BLaER1 treated with 17β-estradiol and CSF1 and Interleukin-3, amounts not matched to agents 10 nM and 100 nM (cell line): ENCODE data around the gene TNS1.
A peak's percentile ranks its signal among the peaks of the same experiment; 100 is the strongest.

Experiments used
- H3K27ac ChIP-seq, 11 experiments: shearing (Covaris generic); formaldehyde crosslinking; 2 replicates each; pipeline ENCODE4 v1.8.1; 2022
- H3K27me3 ChIP-seq, 11 experiments: shearing (Covaris generic); formaldehyde crosslinking; 2 replicates each; pipeline ENCODE4 v1.8.1; 2022
- H3K36me3 ChIP-seq, 11 experiments: shearing (Covaris generic); formaldehyde crosslinking; 2 replicates each; pipeline ENCODE4 v1.8.1; 2022
- H3K4me1 ChIP-seq, 10 experiments: shearing (Covaris generic); formaldehyde crosslinking; 2 replicates each; pipeline ENCODE4 v1.8.1; 2022
- H3K4me2 ChIP-seq, 11 experiments: shearing (Covaris generic); formaldehyde crosslinking; 2 replicates each; pipeline ENCODE4 v1.8.1; 2022
- H3K4me3 ChIP-seq, 10 experiments: shearing (Covaris generic); formaldehyde crosslinking; 2 replicates each; pipeline ENCODE4 v1.8.1; 2022
- H3K9ac ChIP-seq, 11 experiments: shearing (Covaris generic); formaldehyde crosslinking; 2 replicates each; pipeline ENCODE4 v1.8.1; 2022
- H3K9me3 ChIP-seq, 11 experiments: shearing (Covaris generic); formaldehyde crosslinking; replicated peaks in 1 of 11; 2 replicates each; pipeline ENCODE4 v1.8.1; 2022
- H4K20me1 ChIP-seq, 11 experiments: shearing (Covaris generic); formaldehyde crosslinking; 2 replicates each; pipeline ENCODE4 v1.8.1; 2022
- Cebpa-rat ChIP-seq, 11 experiments: shearing (Covaris generic); IDR thresholded peaks; 2 replicates each; pipeline ENCODE4 v1.8.1; 2022

The TNS1 gene

GRCh38 chr2:217826991-217827390 is 175.8 kb downstream of the TNS1 start:
- peak overlapping the region in 3 of 11 experiments; percentile 47 to 59 (median 54); a peak in 6 of 22 replicates for H3K4me2 ChIP-seq

GRCh38 chr2:217826520-217826919 is 176.3 kb downstream of the TNS1 start:
- no peaks in the 10 kb centered on the region for H3K27me3 ChIP-seq
- H3K36me3 ChIP-seq = peaks cover 0 to 33% (median 23%) of the 10 kb centered on the region in 11 experiments; a peak in 15 of 22 replicates
- no peaks in the 10 kb centered on the region for H3K9me3 ChIP-seq
- peak overlapping the region in 1 of 11 experiments; percentile 59; a peak in 1 of 22 replicates for H3K4me2 ChIP-seq
- peaks cover 0 to 21% (median 0%) of the 10 kb centered on the region in 10 experiments; a peak in 6 of 20 replicates for H3K4me1 ChIP-seq
- no peak overlapping the region for H3K9ac ChIP-seq
- no peak overlapping the region for H3K4me3 ChIP-seq
- H4K20me1 ChIP-seq = peaks cover 0 to 58% (median 0%) of the 10 kb centered on the region in 11 experiments; a peak in 5 of 22 replicates
- no peak overlapping the region for H3K27ac ChIP-seq
- TF ChIP-seq Cebpa-rat (IDR thresholded peaks at IDR 0.05) = no peak

More at GRCh38 chr2:217826991-217827390, 175.8 kb downstream of the TNS1 start:
- Histone ChIP-seq H3K9ac (0 out of 22 replicates have a peak overlapping the region, but pooled peaks of 1 of the 11 experiments have one; percentile 4), H3K9me3 (no peaks in the 10 kb centered on the region), H4K20me1 (peaks cover 0 to 58% (median 0%) of the 10 kb centered on the region in 11 experiments; a peak in 5 of 22 replicates), H3K27me3 (no peaks in the 10 kb centered on the region), H3K4me3 (no peak overlapping the region), H3K4me1 (peaks cover 0 to 21% (median 0%) of the 10 kb centered on the region in 10 experiments; a peak in 6 of 20 replicates), H3K36me3 (peaks cover 0 to 38% (median 25%) of the 10 kb centered on the region in 11 experiments; a peak in 15 of 22 replicates), H3K27ac (no peak overlapping the region)
- TF ChIP-seq Cebpa-rat (IDR thresholded peaks at IDR 0.05) = no peak

GRCh38 chr2:217825469-217826235 is 177.1 kb downstream of the TNS1 start:
- H3K36me3 ChIP-seq = peaks cover 0 to 29% (median 18%) of the 10 kb centered on the region in 11 experiments; a peak in 15 of 22 replicates
- H3K4me3 ChIP-seq = no peak overlapping the region

GRCh38 chr2:217824223-217824622 is 178.6 kb downstream of the TNS1 start:
- H3K9ac ChIP-seq = no peak overlapping the region
- H3K4me1 ChIP-seq = peaks cover 0 to 37% (median 4%) of the 10 kb centered on the region in 10 experiments; a peak in 10 of 20 replicates
- no peak for TF ChIP-seq Cebpa-rat (IDR thresholded peaks at IDR 0.05)
- no peak overlapping the region for H3K27ac ChIP-seq
- peaks cover 0 to 21% (median 4%) of the 10 kb centered on the region in 11 experiments; a peak in 12 of 22 replicates for H3K36me3 ChIP-seq
- peaks cover 0 to 61% (median 0%) of the 10 kb centered on the region in 11 experiments; a peak in 4 of 22 replicates for H4K20me1 ChIP-seq
- H3K4me2 ChIP-seq = no peak overlapping the region
- no peak overlapping the region for H3K4me3 ChIP-seq
- no peaks in the 10 kb centered on the region for H3K27me3 ChIP-seq
- H3K9me3 ChIP-seq = no peaks in the 10 kb centered on the region

More at GRCh38 chr2:217825469-217826235, 177.1 kb downstream of the TNS1 start:
- no peak overlapping the region for H3K4me2 ChIP-seq
- H4K20me1 ChIP-seq = peaks cover 0 to 56% (median 0%) of the 10 kb centered on the region in 11 experiments; a peak in 5 of 22 replicates
- TF ChIP-seq Cebpa-rat (IDR thresholded peaks at IDR 0.05) = no peak
- H3K27me3 ChIP-seq = no peaks in the 10 kb centered on the region
- no peak overlapping the region for H3K27ac ChIP-seq
- H3K9ac ChIP-seq = no peak overlapping the region
- peaks cover 0 to 26% (median 0%) of the 10 kb centered on the region in 10 experiments; a peak in 6 of 20 replicates for H3K4me1 ChIP-seq
- H3K9me3 ChIP-seq = no peaks in the 10 kb centered on the region

GRCh38 chr2:217823626-217824025 is 179.2 kb downstream of the TNS1 start:
- no peak overlapping the region for H3K27ac ChIP-seq
- peaks cover 0 to 37% (median 4%) of the 10 kb centered on the region in 10 experiments; a peak in 10 of 20 replicates for H3K4me1 ChIP-seq
- H4K20me1 ChIP-seq = peaks cover 0 to 67% (median 0%) of the 10 kb centered on the region in 11 experiments; a peak in 4 of 22 replicates
- no peaks in the 10 kb centered on the region for H3K9me3 ChIP-seq
- no peak overlapping the region for H3K4me2 ChIP-seq
- H3K4me3 ChIP-seq = no peak overlapping the region
- no peak for TF ChIP-seq Cebpa-rat (IDR thresholded peaks at IDR 0.05)
- peaks cover 0 to 27% (median 4%) of the 10 kb centered on the region in 11 experiments; a peak in 13 of 22 replicates for H3K36me3 ChIP-seq
- no peaks in the 10 kb centered on the region for H3K27me3 ChIP-seq
- no peak overlapping the region for H3K9ac ChIP-seq

- Histone ChIP-seq H3K27ac (no peak overlapping the region), H3K4me2 (no peak overlapping the region), H3K36me3 (peaks cover 0 to 37% (median 15%) of the 10 kb centered on the region in 11 experiments; a peak in 15 of 22 replicates), H4K20me1 (peaks cover 0 to 71% (median 0%) of the 10 kb centered on the region in 11 experiments; a peak in 4 of 22 replicates), H3K4me3 (no peak overlapping the region), H3K9me3 (no peaks in the 10 kb centered on the region), H3K9ac (no peak overlapping the region), H3K4me1 (peaks cover 0 to 28% (median 4%) of the 10 kb centered on the region in 10 experiments; a peak in 10 of 20 replicates), H3K27me3 (no peaks in the 10 kb centered on the region)
- TF ChIP-seq Cebpa-rat (IDR thresholded peaks at IDR 0.05) = no peak
Measured at GRCh38 chr2:217822296-217823252, 180.2 kb downstream of the TNS1 start.

GRCh38 chr2:217821536-217822147 is 181.2 kb downstream of the TNS1 start:
- Histone ChIP-seq H3K27me3 (no peaks in the 10 kb centered on the region), H3K36me3 (peaks cover 0 to 45% (median 22%) of the 10 kb centered on the region in 11 experiments; a peak in 15 of 22 replicates), H3K9me3 (no peaks in the 10 kb centered on the region), H3K4me2 (no peak overlapping the region), H3K9ac (no peak overlapping the region), H3K27ac (no peak overlapping the region), H4K20me1 (peaks cover 0 to 75% (median 0%) of the 10 kb centered on the region in 11 experiments; a peak in 4 of 22 replicates), H3K4me3 (no peak overlapping the region), H3K4me1 (peaks cover 5 to 27% (median 10%) of the 10 kb centered on the region in 10 experiments)
- TF ChIP-seq Cebpa-rat (IDR thresholded peaks at IDR 0.05) = no peak

- Histone ChIP-seq H3K36me3 (peaks cover 0 to 48% (median 22%) of the 10 kb centered on the region in 11 experiments; a peak in 15 of 22 replicates), H3K9ac (no peak overlapping the region), H3K27me3 (no peaks in the 10 kb centered on the region), H4K20me1 (peaks cover 0 to 80% (median 0%) of the 10 kb centered on the region in 11 experiments; a peak in 4 of 22 replicates), H3K4me3 (no peak overlapping the region), H3K27ac (no peak overlapping the region), H3K4me2 (peak overlapping the region in 2 of 11 experiments; percentile 53 to 70; a peak in 3 of 22 replicates), H3K4me1 (peaks cover 12 to 33% (median 18%) of the 10 kb centered on the region in 10 experiments), H3K9me3 (no peaks in the 10 kb centered on the region)
- TF ChIP-seq Cebpa-rat (IDR thresholded peaks at IDR 0.05) = no peak
Measured at GRCh38 chr2:217820904-217821303, 181.9 kb downstream of the TNS1 start.
